Testis (tissue), 3 donors: Measurements from ENCODE around the gene GRIA3. TPM values are rescaled to one million over a fixed set of nuclear protein-coding genes. Genes with fewer than 3 reads are reported as not detected.

Experiments used
- DNase-seq: peaks from one replicate; pipeline ENCODE4 v3.0.0-alpha.2; 2019
- H3K27ac ChIP-seq, 2 donors: fragments of 200-600 bp; sonication (generic); one replicate each; pipeline ENCODE4 v1.5.1; 2019
- H3K27me3 ChIP-seq: fragments of 200-600 bp; sonication (generic); one replicate; pipeline ENCODE4 v1.5.1; 2019
- H3K36me3 ChIP-seq: fragments of 200-600 bp; sonication (generic); one replicate; pipeline ENCODE4 v1.5.1; 2017; ENCODE audit warnings: low read depth; ENCODE audit errors: missing control alignments
- H3K4me1 ChIP-seq: fragments of 200-600 bp; sonication (generic); one replicate; pipeline ENCODE4 v1.5.1; 2019
- H3K4me3 ChIP-seq, 2 donors: fragments of 200-600 bp; sonication (generic); one replicate each; pipeline ENCODE4 v1.5.1; 2017 to 2019
- H3K9me3 ChIP-seq: fragments of 200-600 bp; sonication (generic); one replicate; pipeline ENCODE4 v1.5.1; 2017
- CTCF ChIP-seq, 3 experiments: fragments of 450-650 bp in 2 of 3; fragments of 200-600 bp in 1 of 3; sonication (generic) in 1 of 3; IDR thresholded peaks; one replicate each; pipeline ENCODE4 v1.5.1; 2016 to 2019; ENCODE audit warnings: antibody characterized with exemption in 3 of 3, mild to moderate bottlenecking in 2 of 3, moderate library complexity in 1 of 3
- POLR2A ChIP-seq: fragments of 450-650 bp; IDR thresholded peaks from one replicate; pipeline ENCODE4 v1.6.1; 2017; ENCODE audit warnings: antibody characterized with exemption, mild to moderate bottlenecking, moderate library complexity
- WGBS, 2 donors: methylation state at CpG; one replicate each; pipeline ENCODE4 v1.1.5; 2018; 5-methylcytosine and 5-hydroxymethylcytosine counted together
- intact Hi-C: fragments of 100-400 bp; cut with DNase I; formaldehyde crosslinking; loops from one replicate; pipeline ENCODE4 v1.15.1; 2023; ENCODE audit warnings: low total_unique reads
- polyA plus RNA-seq: library from polyadenylated mRNA; stranded (reverse); fragments of 350-450 nt; fragmentation: Illumina TruSeq; extraction: RNeasy Lipid Tissue Mini Kit (QIAGEN cat#74804); gene quantifications from one replicate; pipeline ENCODE4 v1.2.3, GENCODE V29; 2014; ENCODE audit warnings: low read depth, low replicate concordance; ENCODE audit not compliant: insufficient read depth
- total RNA-seq, 2 donors: library from RNA; depleted of rRNA; stranded (reverse); fragments of >200 nt; gene quantifications; one replicate each; pipeline ENCODE4 v1.2.3, GENCODE V29; 2016

Gene GRIA3
- total and polyA plus RNA-seq, 3 donors from 2014 or later, result 1.2 to 2.4 (median 2.0) TPM

- H3K4me3 ChIP-seq, result no peak overlapping the region
- H3K27ac ChIP-seq, result no peak overlapping the region
- 85 to 90% methylated on average over 7 of the region's 7 CpGs for WGBS, 2 donors
- TF ChIP-seq POLR2A (no peak), CTCF (IDR thresholded peaks at IDR 0.05) (no peak)
- no peaks in the 10 kb centered on the region for H3K9me3 ChIP-seq
- intact Hi-C loops, result no loop called here
- no peaks in the 10 kb centered on the region for H3K36me3 ChIP-seq
- DNase-seq, result no peak
- H3K27me3 ChIP-seq, result no peaks in the 10 kb centered on the region
- no peaks in the 10 kb centered on the region for H3K4me1 ChIP-seq
Observed at GRCh38 chrX:123170546-123170945, 13.5 kb upstream of the GRIA3 start.

GRCh38 chrX:123171781-123172180 is 12.3 kb upstream of the GRIA3 start:
- TF ChIP-seq POLR2A (no peak), CTCF (IDR thresholded peaks at IDR 0.05) (no peak)
- intact Hi-C loops, result no loop called here
- Histone ChIP-seq H3K36me3 (no peaks in the 10 kb centered on the region), H3K27me3 (no peaks in the 10 kb centered on the region), H3K27ac (no peak overlapping the region), H3K4me3 (no peak overlapping the region), H3K9me3 (no peaks in the 10 kb centered on the region), H3K4me1 (no peaks in the 10 kb centered on the region)
- WGBS, 2 donors, result 67 to 100% methylated on average over 1 to 3 of the region's 3 CpGs
- no peak for DNase-seq

- no peak for DNase-seq
- Histone ChIP-seq H3K4me3 (no peak overlapping the region), H3K36me3 (no peaks in the 10 kb centered on the region), H3K9me3 (no peaks in the 10 kb centered on the region), H3K4me1 (no peaks in the 10 kb centered on the region), H3K27me3 (no peaks in the 10 kb centered on the region), H3K27ac (no peak overlapping the region)
- 94 to 98% methylated on average over 2 of the region's 2 CpGs for WGBS, 2 donors
- TF ChIP-seq POLR2A, result no peak
- no peak for TF ChIP-seq CTCF (IDR thresholded peaks at IDR 0.05)
- intact Hi-C loops, result no loop called here
Observed at GRCh38 chrX:123172869-123173268, 11.2 kb upstream of the GRIA3 start.

GRCh38 chrX:123173833-123174232 is 10.2 kb upstream of the GRIA3 start:
- Histone ChIP-seq H3K4me1 (no peaks in the 10 kb centered on the region), H3K4me3 (no peak overlapping the region), H3K9me3 (no peaks in the 10 kb centered on the region), H3K27ac (no peak overlapping the region), H3K27me3 (no peaks in the 10 kb centered on the region), H3K36me3 (no peaks in the 10 kb centered on the region)
- 54 to 71% methylated on average over 1 of the region's 1 CpG for WGBS, 2 donors
- TF ChIP-seq POLR2A (no peak), CTCF (IDR thresholded peaks at IDR 0.05) (no peak)
- DNase-seq, result no peak
- intact Hi-C loops, result no loop called here

- no peaks in the 10 kb centered on the region for H3K36me3 ChIP-seq
- no peak for DNase-seq
- no peak overlapping the region for H3K27ac ChIP-seq
- no peak overlapping the region for H3K4me3 ChIP-seq
- no peaks in the 10 kb centered on the region for H3K4me1 ChIP-seq
- TF ChIP-seq POLR2A (no peak), CTCF (IDR thresholded peaks at IDR 0.05) (no peak)
- H3K27me3 ChIP-seq, result no peaks in the 10 kb centered on the region
- intact Hi-C loops, result no loop called here
- no peaks in the 10 kb centered on the region for H3K9me3 ChIP-seq
Observed at GRCh38 chrX:123175366-123176122, 8.5 kb upstream of the GRIA3 start.
